Activated CD4-positive, alpha-beta T cell treated with anti-CD3 and anti-CD28 coated beads, Interleukin-10, Interleukin-2, amounts not matched to agents 100 ng/mL and 50 ng/mL, durations not matched to agents 16 hours and 8 hours (primary cell): ENCODE data around the gene LRIG2.
"Not testable (repeated sequence)": the region's sequence is repeated elsewhere in the genome, so short reads cannot be mapped to it uniquely, and the experiment has no call there.

ENCODE experiments used
- DNase-seq: peaks from one replicate; pipeline ENCODE4 v3.0.0-alpha.2; 2020

Gene LRIG2

DNA sequence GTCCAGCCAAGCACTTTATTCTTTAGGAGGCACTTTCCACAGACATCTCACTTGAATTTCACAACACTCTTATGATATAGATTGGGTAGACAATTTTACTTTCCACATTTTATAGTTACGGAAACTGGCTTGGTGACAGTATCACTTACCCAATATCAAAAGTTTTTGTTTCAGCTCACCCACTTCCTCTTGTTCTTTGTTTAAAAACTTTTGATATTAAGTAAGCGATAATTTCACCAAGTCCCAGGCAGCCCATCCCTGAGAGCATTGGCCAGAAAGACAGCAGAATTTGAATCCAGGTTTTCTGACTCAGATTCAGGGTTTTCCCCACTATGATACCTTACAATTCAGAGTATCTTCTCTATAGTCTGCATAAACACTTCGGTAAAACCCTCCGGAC is 60.0 kb downstream of the LRIG2 start:
- DNase-seq: peak; percentile 76

DNA sequence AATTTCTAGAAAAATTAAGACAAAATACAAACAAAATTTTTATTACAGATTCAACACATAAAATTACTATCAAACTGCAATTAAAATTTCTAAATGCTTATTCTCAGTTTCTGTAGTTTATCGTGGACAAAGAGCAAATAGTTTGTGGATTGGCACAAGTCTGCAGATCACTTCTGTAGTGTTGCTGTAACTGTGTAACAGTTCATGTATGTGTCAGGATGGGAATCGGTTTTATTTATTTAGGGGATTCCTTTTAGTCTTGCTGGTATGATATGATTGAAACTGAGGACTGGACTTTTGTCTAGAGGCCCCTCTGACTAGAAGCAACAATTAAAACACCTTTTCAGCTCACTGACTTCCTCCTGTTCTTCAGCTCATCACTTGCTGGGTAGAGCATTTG is 60.8 kb downstream of the LRIG2 start:
- no peak for DNase-seq

DNA sequence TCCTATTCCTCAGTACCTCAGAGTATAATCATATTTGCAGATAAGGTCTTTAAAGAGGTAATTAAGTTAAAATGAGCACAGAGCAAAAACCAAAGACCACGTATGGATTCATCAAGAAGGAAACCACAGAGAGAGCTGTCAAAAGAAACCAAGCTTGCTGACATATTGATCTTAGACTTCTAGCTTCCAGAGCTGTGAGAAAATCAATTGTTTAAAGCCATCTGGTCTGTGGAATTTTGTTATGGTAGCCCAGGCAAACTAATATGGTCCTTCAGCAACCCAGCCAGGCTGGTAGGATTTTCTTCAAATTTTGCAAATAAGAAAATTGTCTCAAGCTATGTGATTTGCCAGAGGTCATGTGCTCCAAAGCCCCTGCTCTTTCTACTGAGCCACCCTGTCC is 62.5 kb downstream of the LRIG2 start:
- no peak for DNase-seq

DNA sequence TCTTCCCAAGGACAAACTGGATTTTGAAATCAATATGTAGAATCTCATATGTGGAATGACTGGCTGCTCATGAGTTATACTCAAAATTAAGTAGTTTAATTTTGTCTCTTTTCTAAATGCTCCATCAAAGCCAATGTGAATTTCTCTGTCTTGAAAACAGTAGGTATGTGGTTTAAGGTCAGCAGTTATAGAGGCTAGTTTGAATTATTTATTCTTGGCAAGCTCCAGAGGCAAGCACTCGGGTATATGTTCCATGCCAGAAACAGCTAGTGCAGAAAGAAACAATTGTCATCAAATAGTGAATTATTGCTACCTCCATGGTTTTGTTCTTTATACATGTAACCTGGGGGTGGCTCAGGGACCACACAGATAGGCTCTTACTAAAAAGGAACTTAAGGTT is 63.5 kb downstream of the LRIG2 start:
- DNase-seq: no peak

DNA sequence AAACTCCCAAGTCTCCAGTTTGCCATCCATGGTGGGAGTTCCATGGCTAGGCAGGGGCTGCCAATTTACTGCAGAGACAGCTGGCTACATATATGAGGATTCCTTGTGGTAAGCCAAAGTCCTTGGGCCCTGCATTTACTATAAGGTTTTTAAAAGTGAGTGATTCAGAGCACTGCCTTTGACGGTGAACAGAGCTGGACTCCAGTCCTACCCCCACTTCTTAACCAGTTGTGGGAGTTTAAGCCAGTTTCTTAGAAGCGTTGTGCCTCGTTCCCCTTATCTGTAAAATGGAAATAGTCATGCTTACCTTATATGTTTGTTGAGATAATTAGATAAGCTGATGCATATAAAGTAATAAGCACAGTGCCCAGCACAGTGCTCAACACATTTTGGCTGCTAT is 64.6 kb downstream of the LRIG2 start:
- no peak for DNase-seq

DNA sequence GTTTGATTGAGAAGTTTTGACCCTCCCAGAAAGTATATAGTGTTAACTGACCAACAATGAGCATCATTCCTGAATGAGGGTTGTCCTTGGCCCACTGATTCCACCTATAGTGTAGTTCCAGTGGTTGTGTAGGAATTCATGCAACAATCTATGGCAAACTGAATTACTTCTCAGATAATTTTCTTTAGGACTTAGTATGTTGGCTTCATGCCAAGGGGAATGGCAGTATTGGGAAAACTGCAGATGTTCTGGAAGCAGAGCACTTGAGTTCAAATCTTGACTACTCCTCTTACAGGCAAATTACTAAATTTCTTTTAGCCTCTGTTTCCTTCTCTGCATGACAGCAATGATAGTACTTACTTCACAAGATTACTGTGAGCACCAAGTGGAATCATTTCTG is 65.8 kb downstream of the LRIG2 start:
- DNase-seq: no peak

DNA sequence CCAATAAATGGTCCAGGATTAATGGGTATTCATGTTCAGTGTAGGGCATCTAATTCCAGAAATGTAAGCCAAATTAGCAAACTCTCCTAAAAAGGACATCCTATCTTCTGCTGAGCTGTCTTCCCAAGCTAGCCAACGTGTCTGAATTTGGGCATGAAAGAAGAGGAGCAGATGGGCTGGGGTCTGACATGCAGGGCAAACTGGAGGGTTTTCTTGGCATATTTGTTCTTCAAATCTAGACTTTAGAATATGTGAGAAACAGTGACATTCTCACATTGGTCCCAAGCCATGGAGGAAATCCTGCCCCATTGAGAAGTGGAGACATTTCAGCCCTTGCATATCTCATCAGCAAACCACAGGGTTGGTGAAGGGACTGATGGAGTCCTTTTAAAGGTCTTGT is 67.2 kb downstream of the LRIG2 start:
- no peak for DNase-seq

DNA sequence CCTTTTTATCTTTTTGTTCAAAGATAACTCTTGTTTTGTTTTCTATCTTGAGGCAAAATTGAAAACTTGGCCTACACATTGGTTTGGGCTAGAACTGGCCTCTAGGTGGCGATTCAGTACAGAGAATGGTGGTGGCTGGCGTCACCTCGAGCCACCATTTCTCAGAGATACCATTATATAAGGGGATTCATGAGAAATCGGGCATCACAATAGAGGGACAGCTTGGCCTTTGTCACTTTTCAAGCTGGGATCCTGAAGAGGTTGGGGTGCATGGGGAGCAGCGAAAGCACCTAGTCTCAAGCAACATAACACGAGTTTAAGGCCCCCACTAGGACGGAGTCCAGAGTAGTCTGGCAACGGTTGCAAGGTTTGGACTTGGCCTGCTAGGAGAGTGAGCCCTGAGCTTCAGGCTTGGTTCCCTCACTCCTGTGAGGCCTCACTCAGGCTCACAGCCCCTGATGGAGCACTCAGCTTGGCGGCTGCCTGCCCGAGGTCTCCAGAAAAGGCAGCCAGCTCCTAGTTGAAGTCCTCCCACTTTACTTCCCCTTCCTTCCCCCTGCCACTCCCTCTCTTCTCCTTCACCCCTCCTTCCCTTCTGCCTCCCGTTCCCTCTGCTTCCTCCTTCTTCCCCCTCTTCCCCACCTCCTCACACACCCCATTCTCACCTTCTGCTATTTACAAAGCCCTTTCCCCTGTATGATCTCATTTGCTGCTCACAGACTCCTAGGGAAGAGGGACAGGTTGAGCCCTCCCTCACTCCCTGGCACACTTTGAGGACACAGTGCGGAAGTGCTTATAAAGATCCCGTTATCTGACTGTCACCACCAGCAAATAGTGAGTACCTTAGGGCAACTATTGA is 67.8 kb downstream of the LRIG2 start:
- DNase-seq: peak; percentile 71

DNA sequence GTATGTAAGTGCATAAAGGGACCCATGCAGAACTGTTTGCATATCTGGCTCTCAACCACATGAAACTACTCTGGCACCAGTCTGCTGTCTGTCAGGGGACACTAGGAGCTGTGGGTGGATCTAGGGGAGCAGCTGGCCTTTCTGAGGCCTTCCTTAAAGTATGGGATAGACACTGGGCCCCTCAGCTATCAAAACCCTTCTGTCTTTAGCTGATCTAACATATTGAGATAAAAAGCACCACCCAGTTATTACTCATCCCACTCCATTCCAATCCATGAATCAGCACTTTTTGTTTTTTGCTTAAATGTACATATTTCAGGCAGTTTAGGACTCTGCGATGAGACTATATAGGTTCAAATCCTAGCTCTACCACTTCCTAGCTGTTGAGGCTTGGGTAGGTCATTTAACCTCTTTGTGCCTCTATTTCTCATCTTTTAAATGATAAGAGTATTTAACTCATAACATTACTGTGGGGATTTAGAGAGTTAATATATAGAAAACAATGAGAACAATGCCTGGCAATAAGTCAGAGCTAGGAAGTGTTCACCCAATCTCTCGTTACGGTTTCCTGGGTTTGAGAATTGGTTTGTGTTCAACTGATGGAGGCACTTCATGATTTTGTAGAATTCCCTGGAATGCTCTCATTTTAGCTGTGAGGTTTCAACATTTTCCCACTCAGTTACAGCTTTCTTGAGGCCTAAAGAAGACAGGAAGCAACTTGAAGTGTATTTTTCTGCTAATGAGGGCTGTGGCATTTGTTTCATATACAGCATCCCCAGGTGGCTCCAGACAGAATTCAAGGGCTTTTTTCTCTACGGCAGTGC is 68.9 kb downstream of the LRIG2 start:
- no peak for DNase-seq

DNA sequence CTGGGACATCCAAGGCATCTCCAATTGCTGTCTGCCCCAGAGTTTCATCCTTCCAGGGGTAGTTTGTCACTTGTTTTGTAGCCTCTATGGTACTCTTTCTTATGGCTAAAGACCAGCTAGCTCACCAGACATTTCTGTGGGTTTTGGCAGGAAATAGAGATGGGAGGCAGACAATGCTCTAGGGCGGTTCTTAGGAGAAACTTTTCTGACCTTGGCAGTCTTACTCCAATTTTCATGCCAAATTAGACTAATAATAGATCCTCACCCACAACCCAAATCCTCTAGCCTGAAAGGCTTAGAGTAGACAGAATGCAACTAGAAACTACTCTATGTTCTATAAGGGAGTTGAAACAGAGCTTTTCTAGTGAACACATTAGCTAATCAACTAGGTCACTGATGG is 69.8 kb downstream of the LRIG2 start:
- DNase-seq: no peak

DNA sequence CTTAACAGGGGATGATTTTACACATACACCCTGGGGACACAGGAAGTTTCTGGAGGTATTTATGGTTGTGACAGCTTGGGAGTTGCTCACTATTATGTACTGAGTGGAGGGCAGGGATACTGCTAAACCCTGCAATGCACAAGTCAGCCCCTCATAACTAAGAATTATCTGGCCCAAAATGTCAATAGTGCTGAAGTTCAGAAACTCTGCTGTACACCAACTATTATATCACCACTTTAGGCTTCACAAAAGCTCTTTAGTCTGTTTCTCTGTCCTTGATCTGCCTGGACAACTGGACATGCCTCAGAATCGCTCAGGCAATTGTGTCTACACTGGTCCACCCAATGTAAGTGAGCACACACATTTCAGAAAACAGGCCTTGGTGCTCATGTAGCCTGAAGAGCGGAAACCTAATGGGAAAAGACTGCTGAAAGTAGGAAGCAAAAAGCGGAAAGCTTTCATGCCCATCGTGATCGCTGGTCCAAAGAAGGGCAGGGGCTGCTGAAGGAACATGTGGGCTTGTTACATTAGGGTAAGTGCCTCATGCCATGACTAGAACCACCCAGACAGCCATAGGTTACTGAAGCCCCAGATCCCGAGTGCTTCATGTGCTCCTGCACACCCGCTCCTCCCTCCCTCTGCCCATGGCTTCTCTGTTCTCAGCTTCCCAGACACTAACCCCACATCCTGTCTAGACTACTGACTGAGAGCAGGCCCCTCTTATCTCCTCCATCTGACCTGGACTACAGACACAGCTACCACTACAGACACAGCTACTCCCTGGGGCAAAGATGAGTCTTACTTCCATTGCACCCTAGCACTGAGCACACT is 73.5 kb downstream of the LRIG2 start:
- peak; percentile 35 for DNase-seq

DNA sequence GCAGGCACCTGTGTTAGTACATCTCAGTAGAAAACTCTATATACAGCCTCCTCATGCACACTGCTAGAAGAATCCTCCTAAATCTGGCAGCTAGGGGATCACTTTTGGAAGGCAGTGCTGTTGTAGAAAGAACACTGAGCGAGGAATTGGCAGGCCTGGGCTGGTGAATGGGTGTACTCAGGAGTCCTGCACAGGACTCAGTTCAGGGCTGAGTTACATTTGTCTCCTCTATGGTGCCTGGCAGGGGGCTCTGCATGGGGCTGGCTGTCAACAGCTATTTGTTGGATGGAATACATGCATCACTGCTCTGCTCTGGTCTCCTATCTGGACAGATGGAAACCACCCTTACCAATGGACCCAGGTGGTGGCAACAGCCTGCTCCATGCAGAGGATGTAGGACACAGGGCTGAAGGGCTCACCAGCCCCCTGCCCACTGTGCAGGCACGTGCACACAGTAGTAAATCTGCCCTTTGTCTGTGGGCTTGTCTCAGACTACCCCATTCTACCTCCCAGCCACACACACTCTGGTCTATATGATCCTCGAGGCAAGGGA is 74.2 kb downstream of the LRIG2 start:
- DNase-seq: no peak

DNA sequence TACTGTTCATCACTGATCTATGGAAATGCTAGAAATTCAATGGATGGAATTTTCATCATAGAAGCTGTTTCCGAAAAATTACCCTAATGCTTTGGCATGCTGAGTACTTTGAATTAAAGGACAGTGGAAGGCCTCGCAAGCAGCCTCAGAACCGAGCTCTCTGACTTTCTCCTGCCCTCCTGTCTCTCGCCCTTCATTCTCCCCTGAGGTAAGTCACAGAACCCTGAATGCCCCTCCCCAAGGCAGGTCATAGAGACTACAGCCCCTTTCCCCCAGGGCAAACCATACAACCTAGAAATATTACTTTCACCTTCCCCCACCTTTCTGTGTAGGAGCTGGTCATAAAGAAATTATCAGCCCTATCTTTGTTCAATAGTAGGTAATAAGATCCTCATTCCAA is 74.8 kb downstream of the LRIG2 start:
- DNase-seq: no peak

DNA sequence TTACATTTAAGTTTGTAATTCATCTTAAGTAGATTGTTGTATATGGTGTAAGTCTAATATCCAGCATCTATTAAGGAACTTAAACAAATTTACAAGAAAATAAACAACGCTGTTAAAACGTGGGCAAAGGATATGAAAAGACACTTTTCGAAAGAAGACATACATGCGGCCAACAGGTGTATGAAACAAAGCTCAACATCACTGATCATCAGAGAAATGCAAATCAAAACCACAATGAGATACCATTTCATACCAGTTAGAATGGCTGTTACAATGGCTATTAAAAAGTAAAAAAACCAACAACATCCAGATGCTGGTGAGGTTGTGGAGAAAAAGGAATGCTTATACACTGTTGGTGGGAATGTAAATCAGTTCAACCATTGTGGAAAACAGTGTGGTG is 77.5 kb downstream of the LRIG2 start:
- DNase-seq: not testable (repeated sequence)

DNA sequence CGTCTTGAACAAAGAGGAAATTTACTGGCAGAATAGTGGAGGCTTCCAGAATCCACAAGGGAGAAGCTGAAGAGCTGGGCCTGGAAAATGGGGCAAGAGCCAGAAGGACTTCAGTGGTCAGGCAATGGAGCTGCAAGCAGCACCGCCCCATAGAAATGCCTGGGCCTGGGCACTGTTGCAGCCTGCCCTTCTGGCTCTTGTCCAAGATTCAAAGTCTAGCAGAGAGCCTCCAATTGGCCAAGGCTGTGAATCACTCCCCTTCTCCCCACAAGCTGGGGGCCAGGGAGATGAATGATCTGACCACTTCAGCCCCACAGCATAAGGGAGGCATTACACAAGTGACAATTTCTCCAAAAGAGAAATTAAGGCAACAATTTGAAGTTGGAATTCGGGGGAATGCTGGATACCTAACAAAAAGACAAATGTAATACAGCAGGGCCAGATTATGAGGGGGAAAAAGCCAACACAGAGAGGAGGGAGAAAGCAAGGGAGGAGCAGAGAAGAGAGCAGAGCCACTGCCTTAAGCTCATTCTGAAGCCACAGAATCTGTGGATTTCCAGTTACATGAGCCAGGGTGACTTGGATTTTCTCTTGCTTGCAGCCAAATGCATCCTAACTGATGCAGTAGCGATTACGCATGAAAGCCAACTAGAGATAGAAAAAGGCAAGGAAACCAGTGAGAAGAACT is 80.3 kb downstream of the LRIG2 start:
- no peak for DNase-seq

DNA sequence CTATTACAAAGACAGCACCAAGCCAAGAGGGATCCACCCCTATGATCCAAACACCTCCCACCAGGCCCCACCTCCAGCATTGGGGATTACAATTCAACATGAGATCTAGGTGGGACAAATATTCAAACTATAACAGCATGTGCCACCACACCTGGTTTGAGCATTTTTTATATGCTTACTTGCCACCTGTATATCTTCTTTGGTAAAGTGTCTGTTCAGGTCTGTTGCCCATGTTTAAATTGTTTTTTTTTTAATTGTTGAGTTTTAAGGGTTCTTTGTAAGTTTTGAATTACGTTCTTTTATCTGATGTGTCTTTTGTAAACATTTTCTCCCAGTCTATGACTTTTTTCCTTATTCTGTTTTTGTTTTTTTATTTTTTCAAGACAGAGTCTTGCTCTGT is 83.4 kb downstream of the LRIG2 start:
- DNase-seq: no peak

DNA sequence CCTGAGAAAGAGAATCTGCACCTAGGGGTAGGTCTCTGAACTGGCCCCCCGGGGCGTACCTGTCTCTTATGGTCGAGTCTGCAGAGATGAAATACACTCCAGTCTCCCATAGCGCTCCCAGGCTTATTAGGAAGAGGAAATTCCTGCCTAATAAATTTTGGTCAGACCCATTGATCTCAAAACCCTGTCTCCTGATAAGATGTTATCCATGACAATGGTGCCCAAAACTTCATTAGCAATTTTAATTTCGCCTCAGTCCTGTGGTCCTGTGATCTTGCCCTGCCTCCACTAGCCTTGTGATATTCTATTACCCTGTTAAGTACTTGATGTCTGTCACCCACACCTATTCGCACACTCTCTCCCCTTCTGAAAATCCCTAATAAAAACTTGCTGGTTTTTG is 85.7 kb downstream of the LRIG2 start:
- not testable (repeated sequence) for DNase-seq

DNA sequence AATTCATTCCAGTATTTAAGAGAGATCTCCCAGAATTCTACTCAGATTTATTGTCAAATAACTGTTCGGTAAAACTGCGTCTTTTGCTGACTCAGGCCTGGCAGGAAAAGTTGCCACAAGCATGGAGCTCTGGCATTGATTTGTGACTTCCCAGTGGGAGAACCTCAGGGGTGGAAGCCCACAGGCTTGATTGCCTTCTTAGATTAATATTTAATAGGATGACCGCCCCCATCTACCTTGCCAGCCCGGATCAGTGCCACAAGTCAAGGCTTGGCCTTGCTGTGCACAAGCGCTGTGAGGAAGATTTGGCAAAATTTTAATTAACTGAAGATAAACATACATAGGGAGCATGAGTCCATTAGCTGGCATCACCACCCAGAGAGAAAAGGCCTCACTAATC is 93.5 kb downstream of the LRIG2 start:
- DNase-seq: no peak

DNA sequence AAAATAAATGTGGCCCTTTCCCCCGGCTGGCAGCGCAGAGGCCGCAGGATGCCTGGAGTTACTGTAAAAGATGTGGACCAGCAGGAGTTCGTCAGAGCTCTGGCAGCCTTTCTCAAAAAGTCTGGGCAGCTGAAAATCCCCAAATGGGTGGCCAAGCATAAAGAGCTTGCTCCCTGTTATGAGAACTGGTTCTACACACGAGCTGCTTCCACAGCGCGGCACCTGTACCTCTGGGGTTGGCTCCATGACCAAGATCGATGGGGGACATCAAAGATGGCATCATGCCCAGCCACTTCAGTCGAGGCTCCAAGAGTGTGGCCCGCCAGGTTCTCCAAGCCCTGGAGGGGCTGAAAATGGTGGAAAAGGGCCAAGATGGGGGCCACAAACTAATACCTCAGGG is 95.9 kb downstream of the LRIG2 start:
- no peak for DNase-seq

DNA sequence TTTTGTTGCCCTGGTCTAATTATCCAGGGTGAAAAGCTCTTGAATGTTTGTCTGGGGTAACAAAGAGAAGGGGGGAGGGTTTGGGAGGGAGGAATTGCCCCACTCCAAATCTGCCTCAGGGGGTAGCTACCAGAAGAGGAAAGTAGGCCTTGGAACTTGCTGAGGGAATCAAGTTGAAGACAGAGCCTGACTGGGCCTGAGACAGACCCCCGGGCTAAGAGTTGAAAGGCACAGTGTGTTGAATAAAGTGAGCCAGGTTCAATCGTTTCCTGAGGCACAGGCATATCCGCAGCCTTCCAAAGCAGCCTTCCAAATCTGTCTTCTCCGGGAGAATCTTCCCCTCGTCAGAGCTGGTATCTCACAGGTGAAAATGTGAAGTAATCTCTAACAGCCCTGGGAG is 96.6 kb downstream of the LRIG2 start:
- no peak for DNase-seq

DNA sequence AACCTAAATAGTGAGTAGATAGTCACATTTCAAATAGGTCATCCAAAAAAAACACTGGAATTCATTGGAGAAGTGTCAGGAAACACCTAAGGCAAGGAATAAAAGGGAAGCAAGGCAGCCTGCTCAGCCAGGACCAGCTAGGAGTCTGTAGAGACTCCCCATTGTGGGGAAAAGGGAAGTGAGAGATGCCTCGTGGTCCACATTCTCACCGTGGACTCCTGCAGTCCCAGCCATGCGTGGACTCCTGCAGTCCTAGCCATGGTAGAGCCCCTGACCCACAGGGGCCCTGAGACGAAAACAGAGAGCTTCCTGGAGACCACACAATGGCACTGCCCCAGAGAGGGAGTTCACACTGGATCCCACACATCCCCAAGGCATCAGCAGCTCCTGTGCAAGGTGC is 97.5 kb downstream of the LRIG2 start:
- DNase-seq: no peak

DNA sequence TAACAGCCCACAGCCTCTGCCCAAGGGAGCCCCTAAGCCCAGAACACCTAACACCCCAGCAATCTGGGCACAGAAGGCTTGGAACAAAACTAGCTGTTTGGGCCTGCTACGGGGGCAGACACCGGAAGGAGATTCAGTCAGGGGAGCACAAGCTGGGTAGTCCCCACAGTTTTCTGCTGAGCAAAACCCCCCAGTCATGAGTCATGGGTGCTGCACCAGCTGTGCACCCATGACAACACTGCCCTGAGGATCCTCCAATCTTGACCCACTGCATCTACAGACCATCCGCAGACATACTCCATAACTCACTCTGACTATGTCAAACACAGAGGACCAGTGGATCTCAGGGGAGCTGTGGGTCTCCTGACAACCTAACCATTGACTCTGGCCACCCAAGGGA is 105.1 kb downstream of the LRIG2 start:
- no peak for DNase-seq

DNA sequence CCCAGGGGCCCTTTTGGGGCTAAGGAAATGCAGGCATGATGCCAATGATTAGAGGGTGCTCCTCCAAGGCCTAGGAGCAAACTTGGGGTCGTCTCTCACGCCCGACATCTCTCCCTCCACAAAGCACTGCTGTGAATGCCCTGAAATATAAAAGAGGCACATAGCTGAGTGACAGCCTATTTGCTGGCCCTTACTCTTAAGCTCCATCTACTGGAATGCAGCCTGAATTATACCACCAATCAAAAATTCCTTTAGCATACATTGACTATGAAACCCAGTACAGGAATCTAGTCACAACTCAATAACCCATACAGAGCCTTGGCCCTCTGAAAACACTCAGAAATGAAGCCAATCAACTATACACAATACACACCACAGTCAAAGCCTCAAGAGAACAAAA is 105.5 kb downstream of the LRIG2 start:
- DNase-seq: no peak
